HG03558 (cell line): ENCODE results near the gene PRKN.
"Not testable (repeated sequence)": the region's sequence is repeated elsewhere in the genome, so short reads cannot be mapped to it uniquely, and the experiment has no call there.

Experiments used
- ATAC-seq: cut with Tn5 transposase; IDR thresholded peaks from one replicate; pipeline ENCODE4 v1.9.1; 2021; ENCODE audit warnings: moderate number of reproducible peaks; ENCODE audit not compliant: unreplicated experiment; ENCODE audit errors: extremely low read depth

PRKN gene

GRCh38 chr6:161503570-161503969, 1224.0 kb downstream of the PRKN start:
- ATAC-seq, result no peak

- ATAC-seq, result no peak
Measured at GRCh38 chr6:161498881-161499280, 1228.7 kb downstream of the PRKN start.

- ATAC-seq, result no peak
Measured at GRCh38 chr6:161498359-161498758, 1229.2 kb downstream of the PRKN start.

- ATAC-seq, result no peak
Measured at GRCh38 chr6:161496941-161497340, 1230.6 kb downstream of the PRKN start.

- ATAC-seq, result not testable (repeated sequence)
Measured at GRCh38 chr6:161496271-161496670, 1231.3 kb downstream of the PRKN start.

- ATAC-seq, result no peak
Measured at GRCh38 chr6:161494566-161494965, 1233.0 kb downstream of the PRKN start.

- no peak for ATAC-seq
Measured at GRCh38 chr6:161493576-161494118, 1233.9 kb downstream of the PRKN start.

GRCh38 chr6:161489626-161490306, 1237.8 kb downstream of the PRKN start:
- ATAC-seq, result no peak

GRCh38 chr6:161487694-161488093, 1239.9 kb downstream of the PRKN start:
- no peak for ATAC-seq

- ATAC-seq, result no peak
Measured at GRCh38 chr6:161487217-161487531, 1240.4 kb downstream of the PRKN start.

- no peak for ATAC-seq
Measured at GRCh38 chr6:161486361-161487216, 1241.0 kb downstream of the PRKN start.

GRCh38 chr6:161482517-161482858, 1245.1 kb downstream of the PRKN start:
- no peak for ATAC-seq

GRCh38 chr6:161481786-161482516, 1245.6 kb downstream of the PRKN start:
- no peak for ATAC-seq

- ATAC-seq, result no peak
Measured at GRCh38 chr6:161480421-161481155, 1247.0 kb downstream of the PRKN start.

- no peak for ATAC-seq
Measured at GRCh38 chr6:161479376-161479775, 1248.2 kb downstream of the PRKN start.

- no peak for ATAC-seq
Measured at GRCh38 chr6:161477876-161478425, 1249.6 kb downstream of the PRKN start.

GRCh38 chr6:161476711-161477110, 1250.9 kb downstream of the PRKN start:
- no peak for ATAC-seq

GRCh38 chr6:161465403-161465802, 1262.2 kb downstream of the PRKN start:
- no peak for ATAC-seq

- no peak for ATAC-seq
Measured at GRCh38 chr6:161463071-161463470, 1264.5 kb downstream of the PRKN start.

GRCh38 chr6:161462148-161462547, 1265.4 kb downstream of the PRKN start:
- ATAC-seq, result no peak
